Right ventricle myocardium superior (tissue), 1 donor: ENCODE data around the gene KCNN3. TPM values are rescaled to one million over a fixed set of nuclear protein-coding genes. Genes with fewer than 3 reads are reported as not detected.

Source experiments
- ATAC-seq: fragments of 200-7000 bp; cut with Tn5 transposase; one replicate; pipeline ENCODE4 v1.9.1; 2020; ENCODE audit warnings: mild to moderate bottlenecking; ENCODE audit not compliant: poor library complexity
- DNase-seq: peaks from one replicate; pipeline ENCODE4 v3.0.0-alpha.2; 2020
- intact Hi-C: fragments of 100-400 bp; cut with DNase I; formaldehyde crosslinking; loops from one replicate; pipeline ENCODE4 v1.11.2; 2022
- total RNA-seq: library from RNA; stranded (reverse); fragmentation: NEBNext Ultra II Directional; extraction: Animal tissue kit (Norgen Biotek cat#: 25700); gene quantifications from one replicate; pipeline ENCODE4 v1.2.1, GENCODE V29; 2021
- donor health status: DM: no; HTN: yes; CAD: no; lungs with severe emphysema.

Gene KCNN3
- total RNA-seq, 1 donor from 2014 or later: 3.4 TPM

DNA sequence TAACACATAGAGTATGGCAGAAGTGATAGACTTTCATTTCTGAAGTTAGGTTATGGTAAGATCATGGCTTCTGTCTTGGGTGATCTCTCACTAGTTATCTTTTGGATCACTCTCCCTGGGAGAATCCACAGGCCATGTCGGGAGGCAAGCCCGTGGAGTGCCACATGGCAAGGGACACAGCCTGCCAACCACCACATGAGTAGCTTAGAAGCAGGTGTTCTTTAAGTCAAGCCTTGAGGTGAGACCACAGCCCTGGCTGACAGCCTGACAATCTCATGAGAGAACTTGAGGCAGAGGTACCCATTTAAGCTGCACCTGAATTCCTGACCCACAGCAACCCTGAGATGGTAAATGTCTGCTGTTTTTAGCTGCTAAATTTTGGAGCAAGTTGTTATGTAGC, 130.4 kb downstream of the KCNN3 start:
- no peak for ATAC-seq
- intact Hi-C loops: no loop called here

DNA sequence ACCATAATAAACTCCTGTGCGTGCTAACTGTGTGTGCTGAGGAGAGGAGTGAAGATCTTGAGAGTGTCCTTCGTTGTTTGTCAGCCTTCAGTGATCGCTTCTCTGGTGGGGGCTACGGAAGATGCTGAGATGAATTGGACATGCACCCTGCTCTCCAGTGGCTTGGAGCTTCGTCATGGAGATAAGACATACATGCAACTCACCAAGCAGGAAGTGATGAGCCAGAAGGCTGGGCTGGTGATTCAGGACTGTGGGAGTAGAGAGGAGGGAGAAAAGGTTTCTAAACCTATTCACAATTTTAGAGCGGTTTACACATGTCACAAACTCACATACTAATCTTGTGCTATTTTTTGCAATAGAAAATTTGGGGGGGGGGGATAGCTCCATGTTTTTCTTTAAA, 133.2 kb downstream of the KCNN3 start:
- no peak for DNase-seq
- intact Hi-C loops: no loop called here
- no peak for ATAC-seq

More for the DNA sequence above, 130.4 kb downstream of the KCNN3 start:
- DNase-seq: no peak

DNA sequence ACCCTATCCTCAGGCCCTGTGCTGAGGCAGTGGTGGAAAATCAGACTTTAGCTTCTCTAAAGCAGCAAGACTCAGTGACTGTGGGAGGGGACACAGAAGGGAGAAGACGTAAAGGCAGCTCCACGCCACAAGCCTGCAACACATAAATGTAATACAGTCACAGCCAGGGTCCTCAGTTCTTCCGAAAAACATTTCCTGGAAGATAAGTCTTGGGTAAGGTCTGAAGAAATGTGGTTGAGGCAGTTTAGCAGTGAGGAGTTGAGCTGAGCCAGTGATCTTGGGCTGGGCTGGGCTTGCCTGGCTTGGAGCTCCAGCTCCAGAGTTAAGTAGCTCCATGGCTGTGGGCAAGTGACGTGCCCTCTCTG, 134.3 kb downstream of the KCNN3 start:
- DNase-seq: no peak

DNA sequence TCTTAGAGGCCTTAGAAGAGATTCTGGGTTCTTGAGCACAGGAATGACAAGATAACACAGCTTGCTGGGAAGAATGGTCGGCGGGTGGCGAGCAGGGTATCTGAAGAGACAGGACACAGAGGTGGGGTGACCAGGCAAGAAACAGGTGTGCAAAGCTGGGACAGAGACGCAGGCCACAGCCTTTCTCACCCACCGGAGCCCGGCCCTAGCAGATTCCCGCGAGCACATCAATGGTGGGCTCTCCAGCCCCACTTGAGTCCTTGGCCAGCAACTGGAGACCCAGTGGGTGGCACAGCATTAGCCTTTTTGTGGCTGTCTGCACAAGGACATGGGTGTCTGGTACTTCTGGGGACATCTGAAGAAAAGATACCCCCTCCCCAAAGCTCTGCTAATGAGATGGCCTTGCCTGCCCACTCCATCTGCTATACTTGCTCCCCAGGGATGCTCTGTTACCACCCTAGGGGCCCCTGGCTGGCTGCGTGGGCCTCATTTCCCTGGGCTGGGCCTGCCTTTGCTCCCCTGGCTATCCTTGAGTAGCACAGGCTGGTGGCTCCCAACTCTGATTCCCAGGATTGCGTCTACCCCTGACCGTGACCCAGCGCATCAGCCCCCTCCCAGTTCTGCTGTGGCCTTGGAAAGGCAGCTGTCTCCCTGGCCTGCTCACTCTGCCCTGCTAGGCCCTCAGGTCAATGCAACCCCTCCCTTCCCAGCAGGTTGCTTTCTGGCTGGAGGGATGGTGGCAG, 134.8 kb downstream of the KCNN3 start:
- DNase-seq (no peak), ATAC-seq (no peak)
- intact Hi-C loops: no loop called here

More for the DNA sequence above, 134.3 kb downstream of the KCNN3 start:
- intact Hi-C loops: no loop called here
- ATAC-seq: no peak

DNA sequence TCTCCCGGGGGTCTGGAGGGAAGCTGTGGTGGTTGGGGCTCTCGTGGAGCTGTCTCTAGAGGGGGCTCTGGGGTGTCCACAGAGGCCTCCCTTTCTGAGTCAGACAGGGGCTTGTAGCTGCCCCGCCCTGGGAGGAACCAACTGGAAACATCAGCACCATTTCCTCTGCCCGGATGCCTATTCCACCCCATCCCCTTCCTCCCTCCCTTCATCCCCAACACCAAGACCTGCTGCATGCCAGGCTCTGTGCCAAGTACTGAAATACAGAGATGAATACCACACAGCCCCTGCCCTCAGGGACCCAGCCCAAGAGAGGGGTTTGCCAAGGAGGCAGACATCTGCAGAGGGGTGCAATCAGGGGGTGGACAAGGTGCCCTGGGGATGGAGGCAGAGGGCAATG, 136.5 kb downstream of the KCNN3 start:
- no peak for ATAC-seq
- DNase-seq: no peak
- intact Hi-C loops: no loop called here

DNA sequence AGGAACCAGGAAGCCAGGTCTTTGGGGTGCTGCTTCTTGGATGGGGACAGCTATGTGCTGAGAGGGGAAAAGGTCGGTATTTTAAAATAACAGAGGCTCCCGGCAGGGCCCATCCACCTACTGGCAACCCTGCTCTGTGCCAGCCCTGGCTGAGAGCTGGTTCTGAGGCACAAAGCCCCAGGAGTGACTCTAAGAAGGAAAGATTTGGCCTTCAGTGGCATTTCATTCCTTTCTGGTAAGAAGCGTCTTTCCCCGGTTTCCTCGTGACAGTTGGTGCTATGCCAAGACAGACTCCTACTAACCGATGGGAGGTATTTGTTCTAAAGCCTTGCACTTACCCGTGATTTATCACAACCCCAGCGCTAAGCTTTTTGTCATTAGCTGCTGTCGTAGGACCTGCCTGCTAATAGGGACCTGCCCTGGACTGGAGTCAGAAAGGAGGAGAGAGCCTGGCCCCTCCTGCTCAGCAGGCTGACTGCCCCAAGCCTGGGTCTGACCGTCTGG, 139.0 kb downstream of the KCNN3 start:
- ATAC-seq (peak; percentile 24), DNase-seq (no peak)
- intact Hi-C loops: no loop called here

DNA sequence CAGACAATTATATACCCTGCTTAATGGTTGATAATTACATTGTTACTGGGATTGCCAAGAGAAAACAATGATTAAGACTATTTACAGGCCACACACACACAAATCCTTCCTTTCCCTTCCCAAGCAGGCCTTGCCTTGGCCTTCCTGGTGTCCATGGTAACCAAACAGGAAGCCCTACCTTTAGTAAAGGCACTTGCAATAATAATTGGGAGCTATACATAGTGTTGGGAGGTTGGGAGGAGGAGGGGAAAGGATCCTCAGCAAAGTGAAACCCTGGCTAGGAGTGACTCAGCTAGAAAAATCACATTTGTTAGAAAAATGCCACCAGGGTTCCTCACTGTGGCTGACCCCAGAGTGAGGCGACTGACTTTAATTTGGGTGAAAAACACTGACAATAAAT, 139.8 kb downstream of the KCNN3 start:
- ATAC-seq (peak; percentile 32), DNase-seq (no peak)
- intact Hi-C loops: no loop called here

DNA sequence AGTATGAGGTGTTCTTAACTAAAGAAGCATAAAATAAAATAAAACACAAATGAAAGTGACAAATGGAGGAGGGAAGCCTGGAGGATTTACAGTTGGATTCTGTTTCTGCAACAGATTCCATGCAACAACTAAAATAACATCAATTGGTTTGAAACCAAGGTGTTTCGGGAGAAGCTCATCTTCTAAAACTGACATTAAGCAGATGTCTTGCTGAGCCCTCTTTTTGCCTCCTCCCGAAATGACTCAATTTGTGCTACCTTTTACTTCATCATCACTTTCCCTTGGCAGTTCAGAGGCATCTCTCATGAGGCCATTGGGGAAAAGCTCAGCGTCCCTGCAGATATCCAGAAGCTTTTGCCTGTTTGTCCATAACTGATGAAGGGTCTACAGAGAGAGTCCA, 140.5 kb downstream of the KCNN3 start:
- intact Hi-C loops: no loop called here
- DNase-seq (no peak), ATAC-seq (no peak)

DNA sequence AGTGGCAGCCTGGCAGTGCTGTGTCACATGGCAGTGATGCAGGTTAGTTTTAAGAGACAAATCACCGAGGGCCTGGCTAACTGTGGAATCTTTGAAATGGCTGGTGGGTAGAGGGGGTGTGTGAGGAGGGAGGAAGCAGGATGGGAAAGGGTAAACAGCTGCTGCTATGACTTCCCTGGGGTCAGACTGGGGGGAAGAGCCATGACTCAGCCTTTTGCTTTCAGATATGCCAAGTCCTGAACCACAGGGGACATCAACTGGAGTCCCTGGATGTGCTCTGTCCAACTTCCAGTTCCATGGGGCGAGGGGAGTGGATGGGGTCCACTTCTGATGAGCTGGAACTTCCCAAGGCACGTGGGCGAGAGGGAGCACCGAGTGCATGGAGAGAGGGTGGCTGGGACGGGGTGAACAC, 141.0 kb downstream of the KCNN3 start:
- DNase-seq: no peak
- peak; percentile 73 for ATAC-seq
- intact Hi-C loops: no loop called here

DNA sequence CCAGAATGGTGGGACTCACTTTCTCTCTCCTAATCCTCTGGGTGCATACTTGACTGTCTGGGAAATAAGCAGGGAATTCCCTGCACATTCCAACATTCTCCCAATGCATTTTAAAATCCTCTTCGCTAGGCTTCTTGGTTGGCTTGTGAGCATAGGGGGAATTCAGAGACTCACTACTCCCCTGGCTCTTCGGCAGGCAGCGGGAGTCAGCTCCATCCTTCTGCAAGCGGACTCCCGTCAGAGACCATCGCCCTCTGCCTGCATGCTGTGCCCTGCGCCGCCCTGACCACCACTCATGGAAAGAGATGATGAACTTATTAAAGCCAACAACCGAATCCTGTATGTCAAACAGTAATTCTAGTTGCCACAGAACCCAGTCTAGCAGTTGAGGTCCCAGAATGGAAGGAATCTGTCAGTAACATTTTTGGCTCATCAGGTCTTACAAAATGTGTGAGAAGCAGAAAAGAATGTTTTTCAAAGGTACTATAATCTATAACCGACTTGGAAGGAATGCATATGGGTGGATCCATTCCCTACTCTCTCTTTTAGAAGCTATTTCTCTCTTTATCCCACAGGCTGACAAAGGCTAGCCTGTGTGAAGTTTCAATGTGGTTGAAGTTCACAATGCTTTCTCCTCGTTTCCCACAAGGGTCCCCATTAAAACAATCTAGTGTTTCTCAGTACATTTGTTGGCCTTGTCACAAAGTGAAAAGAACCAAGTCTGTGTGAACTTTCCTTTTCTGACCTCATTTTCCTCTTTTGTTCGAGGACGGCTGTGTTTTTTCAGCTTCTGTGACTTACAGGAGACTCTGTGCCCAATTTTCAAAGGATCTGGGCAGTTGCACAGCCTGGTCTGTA, 143.0 kb downstream of the KCNN3 start:
- ATAC-seq (no peak), DNase-seq (no peak)
- intact Hi-C loops: no loop called here

DNA sequence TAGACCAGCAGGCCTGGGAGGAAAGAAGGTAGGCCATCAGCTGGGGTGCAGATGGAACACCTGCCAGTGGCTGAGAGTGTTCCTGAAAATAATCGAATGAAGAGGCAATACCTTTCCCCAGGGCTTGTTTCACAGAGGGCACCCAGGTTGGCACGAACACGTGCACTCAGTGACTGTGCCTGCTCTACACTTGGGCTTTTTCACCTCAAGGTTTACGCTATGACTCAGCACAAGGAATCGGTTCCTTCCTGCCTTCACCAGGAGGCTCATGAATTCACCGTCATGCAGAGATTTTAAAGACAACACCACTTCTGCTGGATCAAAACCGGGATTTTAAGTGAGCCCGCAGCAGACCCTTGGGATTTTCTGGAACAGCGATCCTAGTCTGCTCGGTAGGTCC, 143.6 kb downstream of the KCNN3 start:
- intact Hi-C loops: no loop called here
- DNase-seq (no peak), ATAC-seq (no peak)

DNA sequence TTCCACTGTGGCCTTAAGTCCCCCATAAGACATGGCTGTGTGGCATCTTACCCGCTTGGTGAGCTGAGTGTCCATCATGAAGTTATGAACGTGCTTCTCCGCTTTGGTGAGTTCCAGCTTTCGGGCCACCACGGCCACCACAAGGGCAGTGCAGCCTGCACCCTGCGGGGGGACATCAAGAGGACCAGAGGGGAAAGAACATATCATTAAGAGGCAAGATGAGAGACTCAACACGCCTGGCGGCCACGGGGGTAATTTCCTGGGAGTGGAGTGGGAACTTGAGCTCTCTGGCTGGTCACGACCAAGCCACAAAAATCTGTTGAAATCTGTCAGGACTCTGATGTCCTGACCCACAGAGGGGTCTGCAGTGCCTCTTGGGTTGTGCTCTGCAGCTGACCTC, 144.2 kb downstream of the KCNN3 start:
- ATAC-seq (no peak), DNase-seq (no peak)
- intact Hi-C loops: no loop called here

DNA sequence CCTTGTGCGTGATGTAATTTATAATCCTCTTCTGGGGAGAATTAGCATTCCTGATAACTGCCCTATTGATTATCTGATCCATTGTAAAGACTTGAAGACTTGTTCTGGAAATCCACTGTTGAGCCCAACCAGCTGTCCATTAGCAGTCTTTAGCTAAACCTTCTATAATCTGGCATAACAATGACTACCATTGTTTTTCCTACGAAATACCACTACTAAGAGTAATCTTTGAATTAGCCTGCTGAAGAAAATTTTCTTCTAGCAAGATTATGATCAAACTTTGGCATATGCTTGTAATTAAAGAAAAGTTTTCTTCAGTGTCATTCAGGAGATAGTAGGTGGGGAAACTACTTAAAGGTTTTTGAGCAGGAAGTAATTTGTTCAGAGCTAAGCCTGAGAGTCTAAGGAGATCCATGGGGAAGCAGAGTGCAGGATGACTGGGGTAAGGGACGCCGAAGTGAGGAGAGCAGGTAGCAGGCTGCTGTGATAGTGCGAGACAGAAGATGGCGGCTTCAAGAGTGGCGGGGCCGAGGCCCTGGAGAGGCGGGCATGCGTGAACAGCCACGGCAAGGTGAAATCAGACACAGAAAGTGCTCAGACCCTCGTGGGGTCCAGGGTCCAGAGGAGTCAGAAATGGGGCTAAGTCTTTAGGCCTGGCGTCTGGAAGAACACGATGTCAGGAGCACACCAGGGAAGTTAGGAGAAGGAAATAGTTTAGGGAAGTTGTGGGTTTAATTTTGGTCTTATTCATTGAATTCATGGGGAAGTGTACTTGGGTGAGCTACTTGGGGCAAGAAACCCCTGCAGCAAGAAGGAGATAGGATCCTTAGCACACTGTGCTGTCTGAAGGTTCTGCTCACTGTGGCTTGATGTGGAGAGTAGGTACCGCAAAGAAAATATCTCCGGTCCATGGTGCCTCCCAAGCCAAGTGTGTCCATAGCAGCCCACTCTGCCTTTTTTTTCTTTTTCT, 149.5 kb downstream of the KCNN3 start:
- intact Hi-C loops: no loop called here
- ATAC-seq (peak; percentile 51), DNase-seq (no peak)

DNA sequence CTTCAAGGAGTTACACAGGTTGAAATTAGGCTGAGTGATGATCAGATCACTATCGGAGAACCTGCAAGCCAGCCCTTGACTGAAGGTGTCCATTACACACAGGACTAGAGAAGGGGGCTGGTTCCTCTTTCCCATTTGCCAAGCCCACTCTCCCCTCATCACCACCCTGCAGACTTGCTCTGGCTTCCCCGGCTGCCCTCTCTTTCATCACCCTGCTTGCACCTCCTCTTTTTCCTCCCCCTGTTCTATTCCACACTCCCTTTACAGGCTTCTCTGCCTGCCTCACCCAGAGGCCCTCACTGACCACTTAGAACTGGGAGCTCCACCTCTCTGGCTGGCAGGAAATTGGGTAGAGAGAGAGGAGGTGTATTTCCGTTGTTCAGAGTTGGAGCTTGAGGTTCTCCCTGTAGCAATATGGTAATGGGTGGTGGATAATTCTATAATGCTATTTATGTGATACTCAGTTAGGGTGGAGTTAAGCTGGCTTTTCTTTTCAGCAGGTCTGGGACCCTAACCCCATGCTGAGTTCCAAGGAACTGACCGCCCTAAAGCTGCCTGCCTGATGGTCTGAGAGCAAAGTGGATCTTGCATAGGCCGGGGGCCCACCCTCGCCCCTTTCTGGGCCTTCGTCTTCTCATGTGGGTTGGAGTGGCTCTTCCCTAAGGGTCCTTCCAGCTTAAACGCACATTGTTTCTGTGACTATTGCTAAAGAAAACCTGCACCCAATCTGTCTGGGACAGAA, 150.3 kb downstream of the KCNN3 start:
- intact Hi-C loops: no loop called here
- no peak for ATAC-seq
- DNase-seq: no peak

DNA sequence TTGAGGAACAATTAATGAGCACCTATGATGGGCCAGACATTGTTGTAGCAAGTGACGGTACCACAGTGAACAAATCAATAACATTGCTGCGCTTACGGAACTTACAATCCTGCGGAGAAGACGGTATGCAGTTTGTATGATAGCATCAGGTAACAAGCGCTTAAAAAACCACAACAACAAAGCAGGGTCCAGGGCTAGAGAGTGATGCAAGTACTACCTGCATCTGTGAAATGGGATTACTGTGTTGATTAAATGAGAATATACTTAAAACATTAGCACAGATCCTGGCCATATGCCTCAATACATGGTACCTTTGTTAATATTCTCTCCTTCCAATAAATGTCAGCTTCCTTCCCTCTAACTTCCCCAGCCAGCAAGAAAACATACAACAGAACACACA, 151.5 kb downstream of the KCNN3 start:
- intact Hi-C loops: no loop called here
- DNase-seq (no peak), ATAC-seq (no peak)

DNA sequence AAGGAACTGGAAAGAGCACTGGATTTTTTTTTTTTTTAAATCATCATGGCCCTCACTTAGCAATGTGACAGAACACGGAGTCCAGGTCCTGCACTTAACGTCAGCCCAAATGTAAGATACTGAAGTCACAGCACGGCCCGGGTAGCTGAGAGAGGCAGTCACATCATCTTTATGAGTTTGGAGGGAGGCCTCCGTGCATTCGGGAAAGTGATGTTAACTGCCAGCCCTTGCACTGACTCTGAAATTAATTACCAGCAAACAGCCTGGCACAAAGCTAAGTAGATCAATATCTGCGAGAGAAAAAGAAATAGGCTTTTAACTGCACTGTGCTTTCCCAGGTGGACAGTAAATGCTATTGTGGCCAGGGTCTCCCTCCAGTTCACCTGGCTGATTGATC, 152.6 kb downstream of the KCNN3 start:
- intact Hi-C loops: no loop called here
- no peak for ATAC-seq
- DNase-seq: no peak

DNA sequence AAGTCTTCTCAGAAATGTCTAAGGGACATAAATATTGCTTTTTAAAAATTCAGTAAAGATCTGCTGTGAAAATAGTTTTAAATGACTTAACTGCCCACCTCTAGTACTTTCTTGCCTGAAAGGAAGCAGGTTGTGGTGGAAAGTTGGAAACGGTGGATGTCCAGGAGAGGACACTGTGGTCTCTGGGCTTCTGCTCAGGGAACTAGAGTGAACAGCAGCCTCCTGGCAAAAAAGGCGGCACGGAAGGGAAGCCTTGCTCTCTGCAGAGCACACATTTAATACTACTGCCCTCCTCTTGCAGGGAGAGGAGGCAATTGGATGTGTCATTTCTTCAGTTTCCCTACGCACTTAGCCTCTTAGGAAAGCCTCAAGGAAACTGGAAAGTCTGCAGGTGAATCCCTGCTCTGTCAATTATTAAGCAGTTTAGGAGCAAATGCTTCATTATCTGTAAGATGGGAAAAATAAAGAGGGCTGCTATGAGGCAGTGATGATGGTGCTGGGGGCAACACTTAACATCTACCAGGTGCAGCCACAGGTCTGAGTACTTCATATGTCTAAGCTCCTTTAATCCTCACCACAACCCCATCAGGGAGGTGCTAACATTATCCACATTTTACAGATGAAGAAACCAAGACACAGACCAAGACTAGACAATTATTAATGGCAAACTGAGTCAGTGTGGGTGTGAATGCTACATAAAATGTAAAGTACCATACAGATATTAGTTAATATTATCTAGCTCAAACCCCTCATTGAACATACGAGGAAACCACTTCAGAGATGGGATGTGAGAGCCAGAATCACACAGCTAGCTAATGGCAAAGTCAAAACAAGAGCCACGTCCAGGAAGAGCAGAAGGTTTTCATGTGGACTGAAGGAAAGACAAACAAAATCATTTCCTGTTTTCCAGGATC, 153.2 kb downstream of the KCNN3 start:
- ATAC-seq: peak; percentile 41
- intact Hi-C loops: no loop called here
- no peak for DNase-seq
